Neural progenitor cell (in vitro differentiated cells): ENCODE data around the gene TEAD3. TPM values are rescaled to one million over a fixed set of nuclear protein-coding genes. Genes with fewer than 3 reads are reported as not detected.

Experiments
- DNase-seq: peaks from one replicate; pipeline ENCODE4 v3.0.0-alpha.2; 2016; ENCODE audit warnings: low spot score
- H2AFZ ChIP-seq: fragments of 200-600 bp; sonication (generic); replicated peaks from 2 replicates; pipeline ENCODE4 v1.6.1; 2016; ENCODE audit warnings: antibody characterized with exemption
- H3F3A ChIP-seq: fragments of 200-600 bp; sonication (generic); 2 replicates; pipeline ENCODE4 v1.6.1; 2016; ENCODE audit warnings: antibody characterized with exemption, low read depth
- H3K27ac ChIP-seq: fragments of 200-600 bp; sonication (generic); 2 replicates; pipeline ENCODE4 v1.5.1; 2016; ENCODE audit warnings: mild to moderate bottlenecking
- H3K27me3 ChIP-seq: fragments of 200-600 bp; sonication (generic); 2 replicates; pipeline ENCODE4 v1.6.1; 2016; ENCODE audit warnings: mild to moderate bottlenecking, moderate library complexity
- H3K36me3 ChIP-seq: fragments of 200-600 bp; sonication (generic); 2 replicates; pipeline ENCODE4 v1.5.1; 2016
- H3K4me1 ChIP-seq: fragments of 200-600 bp; sonication (generic); 2 replicates; pipeline ENCODE4 v1.6.1; 2016; ENCODE audit warnings: mixed run types
- H3K4me2 ChIP-seq: fragments of 200-600 bp; sonication (generic); 2 replicates; pipeline ENCODE4 v1.6.1; 2016
- H3K4me3 ChIP-seq: fragments of 200-600 bp; sonication (generic); 2 replicates; pipeline ENCODE4 v1.5.1; 2016
- H3K79me2 ChIP-seq: fragments of 200-600 bp; sonication (generic); 2 replicates; pipeline ENCODE4 v1.6.1; 2016; ENCODE audit warnings: low read depth
- H3K9ac ChIP-seq: fragments of 200-600 bp; sonication (generic); 2 replicates; pipeline ENCODE4 v1.6.1; 2016
- H3K9me3 ChIP-seq: fragments of 200-600 bp; sonication (generic); 2 replicates; pipeline ENCODE4 v1.5.1; 2016; ENCODE audit warnings: low read depth
- H4K20me1 ChIP-seq: fragments of 200-600 bp; sonication (generic); 2 replicates; pipeline ENCODE4 v1.6.1; 2016; ENCODE audit warnings: low read depth
- H3K27ac Mint-ChIP-seq: 3 replicates; pipeline ENCODE4 v1.8.0; 2021; ENCODE audit warnings: mixed read lengths
- H3K27me3 Mint-ChIP-seq: 2 replicates; pipeline ENCODE4 v1.8.0; 2022; ENCODE audit warnings: low read depth, mild to moderate bottlenecking, inconsistent platforms, moderate library complexity, mixed read lengths; ENCODE audit not compliant: insufficient read depth
- H3K36me3 Mint-ChIP-seq: 3 replicates; pipeline ENCODE4 v1.8.0; 2021; ENCODE audit warnings: mixed read lengths
- H3K4me1 Mint-ChIP-seq: 3 replicates; pipeline ENCODE4 v1.8.0; 2021; ENCODE audit warnings: mixed read lengths
- H3K4me3 Mint-ChIP-seq: 3 replicates; pipeline ENCODE4 v1.8.0; 2021; ENCODE audit warnings: mild to moderate bottlenecking, moderate library complexity, mixed read lengths
- H3K9me3 Mint-ChIP-seq: 3 replicates; pipeline ENCODE4 v1.8.0; 2020; ENCODE audit warnings: mixed read lengths
- CTCF ChIP-seq: fragments of 200-600 bp; sonication (generic); IDR thresholded peaks from 2 replicates; pipeline ENCODE4 v1.5.1; 2017; ENCODE audit warnings: antibody characterized with exemption, mild to moderate bottlenecking
- EZH2 ChIP-seq: fragments of 200-600 bp; sonication (generic); IDR thresholded peaks from 2 replicates; pipeline ENCODE4 v1.6.1; 2017; ENCODE audit warnings: antibody characterized with exemption, mild to moderate bottlenecking, moderate library complexity
- EZH2phosphoT487 ChIP-seq: fragments of 200-600 bp; sonication (generic); IDR thresholded peaks from 2 replicates; pipeline ENCODE4 v1.6.1; 2017; ENCODE audit warnings: antibody characterized with exemption
- total RNA-seq: library from RNA; depleted of rRNA; stranded (reverse); fragments of >200 nt; gene quantifications from 2 replicates; pipeline ENCODE4 v1.2.3, GENCODE V29; 2015; ENCODE audit warnings: low replicate concordance

Gene TEAD3
- total RNA-seq, 1 donor from 2014 or later, result 9.7 TPM

DNA sequence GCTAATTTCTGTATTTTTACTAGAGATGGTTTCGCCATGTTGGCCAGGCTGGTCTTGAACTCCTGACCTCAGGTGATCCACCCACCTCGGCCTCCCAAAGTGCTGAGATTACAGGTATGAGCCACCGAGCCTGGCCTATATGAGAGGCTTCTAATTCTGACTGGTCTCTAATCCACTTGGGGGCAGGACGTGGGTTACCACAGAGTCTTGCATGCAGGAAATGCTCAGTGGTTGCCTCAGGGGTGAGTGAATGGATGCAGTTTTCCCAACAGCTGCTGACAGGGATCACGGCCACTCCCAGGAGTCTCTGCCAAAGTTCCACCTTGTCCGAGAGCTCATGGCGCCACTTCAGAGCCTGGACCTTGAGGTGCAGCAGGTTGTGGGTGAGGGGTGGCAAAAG lies 51.2 kb downstream of the TEAD3 start:
- no peak for TF ChIP-seq EZH2phosphoT487
- no peak for TF ChIP-seq EZH2
- TF ChIP-seq CTCF, result no peak
- Histone ChIP-seq H3F3A (no peaks in the 10 kb centered on the region), H3K36me3 (no peaks in the 10 kb centered on the region), H3K79me2 (no peaks in the 10 kb centered on the region), H3K9ac (no peak overlapping the region), H3K4me1 (no peaks in the 10 kb centered on the region), H3K27me3 (peaks cover 12% of the 10 kb centered on the region), H2AFZ (no peak overlapping the region), H3K27ac (no peak overlapping the region), H3K4me2 (no peak overlapping the region), H3K9me3 (no peaks in the 10 kb centered on the region), H4K20me1 (no peaks in the 10 kb centered on the region), H3K4me3 (no peak overlapping the region)
- no peak overlapping the region for H3K27ac Mint-ChIP-seq
- H3K27me3 Mint-ChIP-seq, result peaks cover 8% of the 10 kb centered on the region
- H3K36me3 Mint-ChIP-seq, result no peaks in the 10 kb centered on the region
- H3K9me3 Mint-ChIP-seq, result no peaks in the 10 kb centered on the region
- no peaks in the 10 kb centered on the region for H3K4me1 Mint-ChIP-seq
- no peak for DNase-seq
- H3K4me3 Mint-ChIP-seq, result no peak overlapping the region

GRCh38 chr6:35443341-35444030 lies 53.4 kb downstream of the TEAD3 start:
- Histone ChIP-seq H3K27me3 (no peaks in the 10 kb centered on the region), H2AFZ (no peak overlapping the region), H3K4me1 (no peaks in the 10 kb centered on the region), H4K20me1 (no peaks in the 10 kb centered on the region), H3K79me2 (no peaks in the 10 kb centered on the region), H3F3A (no peaks in the 10 kb centered on the region), H3K9me3 (no peaks in the 10 kb centered on the region), H3K9ac (no peak overlapping the region), H3K27ac (no peak overlapping the region), H3K4me2 (no peak overlapping the region), H3K4me3 (no peak overlapping the region), H3K36me3 (no peaks in the 10 kb centered on the region)
- no peak for DNase-seq
- Mint-ChIP-seq H3K27ac (no peak overlapping the region), H3K4me3 (no peak overlapping the region), H3K9me3 (no peaks in the 10 kb centered on the region), H3K36me3 (no peaks in the 10 kb centered on the region), H3K27me3 (peaks cover 4% of the 10 kb centered on the region), H3K4me1 (no peaks in the 10 kb centered on the region)
- TF ChIP-seq EZH2, result no peak
- TF ChIP-seq EZH2phosphoT487, result no peak
- no peak for TF ChIP-seq CTCF

- Mint-ChIP-seq H3K4me1 (peaks cover 5% of the 10 kb centered on the region), H3K27me3 (peaks cover 4% of the 10 kb centered on the region), H3K27ac (peak overlapping the region; percentile 53), H3K9me3 (no peaks in the 10 kb centered on the region), H3K36me3 (no peaks in the 10 kb centered on the region), H3K4me3 (no peak overlapping the region)
- Histone ChIP-seq H3K4me1 (no peaks in the 10 kb centered on the region), H3K9me3 (no peaks in the 10 kb centered on the region), H3F3A (no peaks in the 10 kb centered on the region), H3K4me3 (no peak overlapping the region), H3K79me2 (no peaks in the 10 kb centered on the region), H2AFZ (no peak overlapping the region), H3K4me2 (no peak overlapping the region), H3K36me3 (no peaks in the 10 kb centered on the region), H3K27ac (no peak overlapping the region), H4K20me1 (no peaks in the 10 kb centered on the region), H3K9ac (no peak overlapping the region), H3K27me3 (no peaks in the 10 kb centered on the region)
- TF ChIP-seq EZH2 (no peak), CTCF (no peak), EZH2phosphoT487 (no peak)
- no peak for DNase-seq
Observed at GRCh38 chr6:35442693-35443092, 54.2 kb downstream of the TEAD3 start.
